KOPT-K1 (cell line): Measurements from ENCODE around the gene GPR12.

ENCODE experiments used
- H3K27ac ChIP-seq: fragments of 200-600 bp; sonication (generic); 2 replicates; pipeline ENCODE4 v1.5.1; 2016; ENCODE audit warnings: antibody characterized with exemption, mild to moderate bottlenecking, low read depth, low read length; ENCODE audit not compliant: poor library complexity, severe bottlenecking
- H3K36me3 ChIP-seq: fragments of 200-600 bp; sonication (generic); 2 replicates; pipeline ENCODE4 v1.5.1; 2017; ENCODE audit warnings: antibody characterized with exemption, mild to moderate bottlenecking, low read length, moderate library complexity; ENCODE audit not compliant: insufficient read depth
- H3K9me3 ChIP-seq: fragments of 200-600 bp; sonication (generic); 2 replicates; pipeline ENCODE4 v1.5.1; 2017; ENCODE audit warnings: antibody characterized with exemption, low read length, mild to moderate bottlenecking; ENCODE audit not compliant: insufficient read depth, poor library complexity, severe bottlenecking

GPR12 gene

DNA sequence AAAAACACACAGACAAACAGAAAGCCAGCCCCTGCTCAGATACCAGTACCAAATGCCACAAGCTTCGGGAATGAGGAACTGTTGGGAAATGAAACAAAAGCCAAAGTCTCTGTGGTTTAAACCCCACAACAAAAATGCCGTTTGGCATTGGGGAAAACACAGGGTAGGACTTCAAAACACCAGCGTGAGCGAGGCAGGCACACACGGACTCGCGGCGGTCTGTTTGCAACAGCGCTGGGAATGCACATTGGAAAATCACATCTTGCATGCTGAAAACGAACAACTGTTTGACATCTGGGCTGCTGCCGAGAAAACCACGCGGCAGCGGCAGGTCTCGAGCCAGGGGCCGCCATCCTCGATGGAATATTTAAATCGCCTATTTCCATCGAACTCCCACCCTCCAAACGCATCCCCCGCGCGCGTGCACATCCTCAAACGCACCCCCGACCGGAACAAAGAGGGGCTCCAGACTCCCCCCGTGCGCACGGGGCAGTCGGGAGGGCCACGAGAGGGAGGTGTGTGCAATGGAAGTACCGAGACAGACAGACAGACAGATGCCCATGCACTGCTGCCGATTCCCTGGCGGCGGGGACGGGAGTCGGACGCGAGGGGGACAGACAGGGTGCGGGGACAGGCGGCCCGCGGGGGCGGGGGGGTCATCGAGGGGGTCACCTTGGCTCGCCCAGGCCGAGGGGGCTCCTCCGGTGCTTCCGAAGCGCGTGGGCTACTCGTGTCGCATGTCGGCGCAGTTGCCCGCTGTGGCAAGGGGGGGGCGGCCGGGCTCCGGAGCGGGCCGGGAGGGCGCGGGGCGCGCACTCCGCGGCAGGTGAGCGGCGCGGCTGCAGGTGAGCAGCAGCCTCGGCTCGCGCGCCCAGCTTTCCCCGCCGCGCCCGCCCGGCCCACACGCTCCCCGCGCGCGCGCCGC is at the start of gene GPR12:
Gene GPR12 (minus strand): TSS at position 880 of the 925 bp plus-strand sequence. CDS start 959 bp downstream, outside the sequence.
- H3K9me3 ChIP-seq: no peaks in the 10 kb centered on the region
- H3K36me3 ChIP-seq: no peaks in the 10 kb centered on the region
- no peak within 1 kb of the TSS for H3K27ac ChIP-seq

GRCh38 chr13:26810095-26810494 is 49.5 kb upstream of the GPR12 start:
- H3K9me3 ChIP-seq: no peaks in the 10 kb centered on the region
- H3K36me3 ChIP-seq: no peaks in the 10 kb centered on the region
- no peak overlapping the region for H3K27ac ChIP-seq

DNA sequence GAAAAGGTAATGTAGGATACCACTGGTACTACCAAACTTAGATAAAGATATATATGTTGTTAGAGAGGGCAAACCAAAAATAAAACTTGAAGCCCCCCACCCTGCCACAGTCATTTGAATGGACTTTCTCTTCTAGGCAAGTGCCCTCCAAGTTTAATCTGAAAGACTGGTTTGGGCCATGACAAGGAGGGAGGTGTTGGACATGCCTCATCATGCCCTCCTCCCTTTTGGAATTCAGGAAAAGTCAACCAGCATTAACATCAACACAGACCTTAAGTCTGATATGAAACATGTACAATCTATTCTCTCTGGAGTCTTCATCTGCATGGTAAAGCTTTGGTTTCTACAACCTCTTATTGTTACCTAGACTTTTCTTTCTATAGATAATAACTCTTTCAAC is 46.3 kb upstream of the GPR12 start:
- H3K27ac ChIP-seq: no peak overlapping the region
- H3K36me3 ChIP-seq: no peaks in the 10 kb centered on the region
- no peaks in the 10 kb centered on the region for H3K9me3 ChIP-seq

GRCh38 chr13:26787961-26788360 is 27.4 kb upstream of the GPR12 start:
- no peaks in the 10 kb centered on the region for H3K36me3 ChIP-seq
- no peak overlapping the region for H3K27ac ChIP-seq
- no peaks in the 10 kb centered on the region for H3K9me3 ChIP-seq

- Histone ChIP-seq H3K27ac (no peak overlapping the region), H3K9me3 (no peaks in the 10 kb centered on the region), H3K36me3 (no peaks in the 10 kb centered on the region)
These were observed 26.2 kb upstream of the GPR12 start for GRCh38 chr13:26786651-26787295.

DNA sequence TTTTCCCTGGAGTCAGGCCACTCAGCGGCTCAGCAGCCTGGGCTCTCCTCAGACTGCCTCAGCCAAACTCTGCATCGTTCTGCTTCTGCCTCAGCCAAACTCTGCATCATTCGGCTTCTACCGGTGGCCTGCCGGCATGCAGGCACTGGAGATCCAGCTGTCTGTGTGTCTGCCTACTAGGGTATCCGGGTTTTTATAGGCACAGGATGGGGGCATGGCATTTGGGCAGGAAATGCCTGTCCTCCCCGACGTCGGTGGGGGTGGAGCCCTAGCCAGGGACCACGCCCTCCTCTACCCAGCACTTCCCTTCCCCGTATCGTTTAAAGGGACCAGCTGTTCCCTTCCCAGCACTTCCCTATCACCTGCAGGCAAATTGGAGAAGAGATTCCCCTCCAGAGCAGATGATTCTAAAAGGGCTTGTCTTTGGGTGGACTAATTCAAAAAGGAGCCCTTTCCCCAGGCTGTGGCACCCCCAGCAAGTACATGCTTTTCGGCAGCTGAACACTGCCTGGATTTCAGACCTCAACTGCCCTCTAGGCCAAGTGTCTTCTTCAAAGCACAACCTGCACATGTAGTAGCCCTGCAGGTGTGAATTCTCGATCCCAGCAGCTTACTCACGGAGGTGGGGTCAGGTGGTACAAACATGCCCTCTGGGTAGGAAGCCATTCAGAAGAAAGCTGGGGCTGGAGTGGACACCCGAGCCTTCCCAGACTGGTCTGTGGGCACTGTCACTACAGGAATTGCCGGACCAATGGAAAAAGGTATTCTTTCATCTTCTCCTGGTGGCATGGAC is 25.4 kb upstream of the GPR12 start:
- H3K9me3 ChIP-seq: no peaks in the 10 kb centered on the region
- no peak overlapping the region for H3K27ac ChIP-seq
- H3K36me3 ChIP-seq: no peaks in the 10 kb centered on the region

- Histone ChIP-seq H3K9me3 (no peaks in the 10 kb centered on the region), H3K27ac (no peak overlapping the region)
These were observed 24.4 kb upstream of the GPR12 start for GRCh38 chr13:26784704-26785639.

DNA sequence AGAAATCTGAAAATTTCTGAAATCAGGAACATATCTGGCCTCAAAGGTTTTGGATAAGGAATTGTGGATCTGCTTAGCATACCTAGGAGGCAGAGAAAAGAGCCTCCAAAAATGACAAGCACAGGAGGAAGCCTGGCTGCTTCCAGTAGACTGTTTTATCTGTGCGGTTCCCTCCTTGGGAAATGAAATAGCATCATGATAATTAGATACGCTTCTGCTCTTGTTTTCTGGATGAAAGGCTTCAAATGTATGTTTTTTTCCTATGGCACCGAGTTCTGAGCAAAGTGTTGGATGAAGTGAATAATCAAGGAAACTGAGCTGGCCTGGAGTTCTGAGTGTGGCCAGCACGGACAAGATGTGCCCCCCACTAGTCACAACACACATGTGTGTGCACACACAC is 19.8 kb upstream of the GPR12 start:
- no peak overlapping the region for H3K27ac ChIP-seq
- no peaks in the 10 kb centered on the region for H3K9me3 ChIP-seq
- H3K36me3 ChIP-seq: no peaks in the 10 kb centered on the region

More at GRCh38 chr13:26784704-26785639, 24.4 kb upstream of the GPR12 start:
- H3K36me3 ChIP-seq: no peaks in the 10 kb centered on the region

- no peaks in the 10 kb centered on the region for H3K36me3 ChIP-seq
- H3K9me3 ChIP-seq: no peaks in the 10 kb centered on the region
- no peak overlapping the region for H3K27ac ChIP-seq
These were observed 18.7 kb upstream of the GPR12 start for GRCh38 chr13:26779321-26779720.

DNA sequence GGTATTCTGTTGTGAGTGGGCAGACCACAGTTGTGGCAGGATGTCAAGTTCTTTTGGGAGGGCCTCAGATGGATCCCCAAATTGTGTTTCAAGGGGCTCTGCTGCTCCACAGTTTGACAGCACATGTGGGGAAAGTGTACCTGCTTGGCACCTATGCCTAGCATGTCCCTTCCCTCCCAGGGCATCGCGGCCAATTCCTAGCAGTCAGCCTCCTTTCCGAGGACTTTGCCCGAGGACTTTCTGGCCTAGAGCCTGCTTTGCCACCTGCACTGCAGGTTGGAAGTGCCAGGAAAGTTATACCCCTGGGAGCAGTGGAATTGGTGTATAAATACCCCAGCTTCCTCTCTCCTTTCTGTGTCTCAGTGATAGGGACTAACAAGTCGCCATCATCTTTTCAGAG is 11.9 kb upstream of the GPR12 start:
- H3K27ac ChIP-seq: no peak overlapping the region
- H3K9me3 ChIP-seq: no peaks in the 10 kb centered on the region
- H3K36me3 ChIP-seq: no peaks in the 10 kb centered on the region

DNA sequence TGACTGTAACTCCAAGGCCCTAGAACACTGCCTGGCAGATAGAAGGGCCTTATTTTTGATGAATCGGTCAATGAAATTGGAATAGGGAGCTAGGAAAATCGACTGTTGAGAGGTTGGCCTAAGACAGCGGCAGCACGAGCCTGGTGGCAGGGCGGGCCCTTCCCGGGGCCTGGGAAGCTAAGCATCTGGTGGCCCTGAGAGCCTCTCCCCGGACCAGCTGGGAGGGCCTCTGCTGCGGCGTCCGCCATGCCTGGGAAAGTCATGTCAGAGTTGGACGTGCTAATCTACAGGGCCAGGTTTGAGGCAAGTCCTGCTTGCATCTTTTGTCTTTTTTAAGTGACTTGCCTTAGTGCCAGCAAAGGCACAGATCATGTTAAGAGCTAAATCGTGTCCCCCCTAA is 11.2 kb upstream of the GPR12 start:
- H3K9me3 ChIP-seq: no peaks in the 10 kb centered on the region
- H3K27ac ChIP-seq: no peak overlapping the region
- no peaks in the 10 kb centered on the region for H3K36me3 ChIP-seq

GRCh38 chr13:26762745-26763345 is 2.3 kb upstream of the GPR12 start:
- Histone ChIP-seq H3K9me3 (no peaks in the 10 kb centered on the region), H3K27ac (no peak overlapping the region), H3K36me3 (no peaks in the 10 kb centered on the region)

GRCh38 chr13:26760832-26761582 is 421 bp upstream of the GPR12 start:
- H3K27ac ChIP-seq: no peak overlapping the region
- H3K36me3 ChIP-seq: no peaks in the 10 kb centered on the region
- no peaks in the 10 kb centered on the region for H3K9me3 ChIP-seq
